ENCODE results near the gene PPIP5K1.

The PPIP5K1 gene

GRCh38 chr15:43484455-43484854, 105.6 kb downstream of the PPIP5K1 start:
- no peak for FAIRE-seq
